NCI-H226 (cell line): ENCODE data around the gene SSB.
"Not testable (repeated sequence)": the region's sequence is repeated elsewhere in the genome, so short reads cannot be mapped to it uniquely, and the experiment has no call there.

Experiments
- DNase-seq: peaks from one replicate; pipeline ENCODE4 v3.0.0-alpha.2; 2015

SSB gene

DNA sequence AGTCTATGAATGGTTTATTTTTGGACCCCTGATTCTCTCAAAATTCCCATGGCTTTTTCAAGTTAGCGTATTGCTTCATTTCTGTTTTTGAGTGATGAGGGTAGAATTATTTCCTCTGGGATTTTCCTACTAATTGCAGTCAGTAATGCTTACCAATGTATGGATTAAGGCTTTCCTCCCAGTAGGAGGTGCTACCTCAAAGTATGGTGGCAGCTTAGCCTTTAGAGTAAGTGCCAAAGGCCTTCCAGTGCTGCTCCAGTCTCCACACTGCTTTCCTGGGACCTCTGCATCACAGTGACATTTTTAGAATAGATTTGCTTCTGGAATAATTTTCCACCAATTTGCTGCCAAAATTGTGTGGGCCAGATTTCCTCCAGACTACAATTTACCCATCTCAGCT is 16.2 kb upstream of the SSB start:
- no peak for DNase-seq

DNA sequence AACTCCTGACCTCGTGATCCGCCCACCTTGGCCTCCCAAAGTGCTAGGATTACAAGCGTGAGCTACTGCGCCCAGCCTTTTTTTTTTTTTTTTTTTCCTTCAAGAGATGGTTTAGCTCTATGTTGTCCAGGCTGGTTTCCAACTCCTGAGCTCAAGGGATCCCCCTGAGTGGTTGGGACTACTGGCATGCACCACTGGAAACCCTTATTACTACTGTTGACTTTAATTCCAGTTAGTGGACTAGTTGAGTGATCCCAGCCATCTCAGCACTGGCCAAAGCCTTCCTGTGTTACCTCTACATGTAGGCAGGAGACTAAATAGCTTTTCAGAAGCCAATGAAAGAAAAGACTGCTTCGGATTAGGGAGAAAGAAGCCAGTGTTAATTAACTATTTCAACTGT is 8.1 kb upstream of the SSB start:
- no peak for DNase-seq

DNA sequence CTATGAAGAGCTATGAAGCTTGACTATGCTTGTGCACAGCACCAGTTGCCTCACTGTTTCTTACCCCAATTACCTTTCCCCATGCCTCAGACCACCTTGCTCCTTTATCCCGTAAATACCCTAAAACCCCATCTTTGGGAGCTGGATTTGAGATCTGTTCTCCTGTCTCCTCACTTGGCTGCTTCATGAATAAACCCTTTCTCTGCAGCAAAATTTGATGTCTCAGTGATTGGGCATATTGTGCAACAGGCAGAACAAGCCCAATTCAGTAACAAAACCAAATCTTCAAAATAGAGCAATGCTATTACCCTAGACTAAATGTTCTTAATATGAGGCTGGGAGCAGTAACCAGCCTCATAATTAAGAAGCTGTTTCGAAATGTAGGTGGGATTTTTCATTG is 3.5 kb upstream of the SSB start:
- DNase-seq: no peak

DNA sequence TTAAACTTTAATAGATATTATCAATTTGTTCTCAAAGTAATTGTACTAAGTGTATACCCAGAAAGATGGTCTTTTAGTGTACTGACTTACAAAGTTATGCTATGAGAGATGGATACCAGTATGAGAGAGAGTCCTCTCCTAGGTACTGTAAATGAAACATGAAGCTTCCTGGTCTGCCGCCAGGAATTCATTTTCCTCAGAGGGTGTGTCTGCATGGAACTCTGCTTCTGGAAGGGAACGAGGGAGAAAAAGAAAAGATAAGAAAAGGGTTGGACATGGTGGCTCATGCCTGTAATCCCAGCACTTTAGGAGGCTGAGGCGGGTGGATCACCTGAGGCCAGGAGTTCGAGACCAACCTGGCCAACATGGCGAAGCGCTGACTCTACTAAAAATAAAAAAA is 2.2 kb upstream of the SSB start:
- DNase-seq: peak; percentile 65

DNA sequence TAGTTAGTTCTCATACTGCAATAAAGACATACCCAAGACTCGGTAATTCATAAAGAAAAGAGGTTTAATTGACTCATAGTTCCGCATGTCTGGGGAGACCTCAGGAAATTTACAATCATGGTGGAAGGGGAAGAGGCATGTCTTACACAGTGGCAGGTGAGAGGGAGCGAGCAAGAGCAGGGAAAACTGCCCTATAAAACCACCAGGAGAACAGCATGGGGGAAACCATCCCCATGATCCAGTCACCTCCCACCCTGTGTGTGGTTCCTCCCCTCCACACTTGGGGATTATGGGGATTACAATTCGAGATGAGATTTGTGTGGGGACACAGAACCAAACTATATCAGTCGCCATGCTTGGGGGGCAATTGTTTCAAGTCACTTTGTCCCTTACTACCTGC is 1.1 kb upstream of the SSB start:
- no peak for DNase-seq

DNA sequence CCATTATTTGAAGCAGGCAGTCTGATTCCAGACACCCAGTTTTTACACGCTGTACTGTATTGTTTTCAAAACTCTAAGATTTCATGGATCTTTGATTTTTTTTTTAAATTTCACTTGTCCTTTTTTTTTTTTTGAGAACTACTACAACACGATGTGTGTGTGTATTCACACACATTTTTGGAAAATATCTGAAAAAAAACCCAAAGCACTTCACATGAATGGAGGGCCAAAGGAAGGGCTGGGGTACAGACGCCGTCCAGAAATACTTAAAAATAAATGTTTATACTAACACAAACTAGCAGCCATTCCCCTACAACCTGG is 314 bp upstream of the SSB start:
- DNase-seq: no peak

DNA sequence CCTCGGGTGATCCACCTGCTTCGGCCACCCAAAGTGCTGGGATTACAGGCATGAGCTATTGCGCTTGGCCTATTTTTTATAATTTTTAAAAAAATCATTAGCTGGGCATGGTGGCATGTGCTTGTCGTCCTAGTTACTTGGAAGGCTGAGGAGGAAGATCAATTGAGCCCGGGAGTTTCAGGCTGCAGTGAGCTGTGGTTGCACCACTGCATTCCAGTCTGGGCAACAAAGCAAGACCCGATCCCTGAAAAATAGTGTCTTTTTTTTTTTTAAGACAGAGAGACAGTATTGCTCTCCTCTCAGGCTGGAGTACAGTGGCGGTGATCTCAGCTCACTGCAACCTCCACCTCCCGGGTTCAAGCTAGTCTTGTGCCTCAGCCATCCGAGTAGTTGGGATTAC is 4.8 kb downstream of the SSB start:
- DNase-seq: no peak

DNA sequence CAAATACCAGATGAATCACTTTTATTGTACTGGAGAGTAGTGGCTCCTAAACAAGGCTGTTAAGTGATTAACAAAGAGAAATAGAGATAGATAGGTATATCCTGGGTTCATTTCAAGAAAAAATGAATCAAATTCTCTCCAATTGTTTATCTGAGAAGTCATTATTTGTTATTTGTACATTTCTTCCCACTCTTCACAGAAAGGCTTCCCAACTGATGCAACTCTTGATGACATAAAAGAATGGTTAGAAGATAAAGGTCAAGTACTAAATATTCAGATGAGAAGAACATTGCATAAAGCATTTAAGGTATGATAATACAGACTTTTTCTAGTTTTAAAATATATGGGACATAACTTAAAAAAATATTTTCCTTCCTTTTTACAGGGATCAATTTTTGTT is 7.9 kb downstream of the SSB start:
- DNase-seq: no peak

DNA sequence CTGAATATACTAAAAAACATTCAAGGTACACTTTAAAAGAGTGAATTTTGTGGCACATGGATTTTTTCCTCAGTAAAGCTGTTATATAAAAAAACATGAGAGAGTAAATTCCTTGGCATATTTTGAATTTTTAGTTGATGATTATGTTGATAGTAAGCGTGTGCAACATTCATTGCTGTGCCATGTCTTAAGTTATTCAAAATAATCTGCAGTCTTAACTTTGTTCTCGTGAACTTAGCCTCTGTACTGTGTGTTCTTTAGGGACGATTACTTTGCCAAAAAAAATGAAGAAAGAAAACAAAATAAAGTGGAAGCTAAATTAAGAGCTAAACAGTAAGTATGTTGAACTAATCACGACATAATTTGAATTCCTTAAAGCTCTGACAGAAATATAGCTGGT is 9.6 kb downstream of the SSB start:
- DNase-seq: no peak

DNA sequence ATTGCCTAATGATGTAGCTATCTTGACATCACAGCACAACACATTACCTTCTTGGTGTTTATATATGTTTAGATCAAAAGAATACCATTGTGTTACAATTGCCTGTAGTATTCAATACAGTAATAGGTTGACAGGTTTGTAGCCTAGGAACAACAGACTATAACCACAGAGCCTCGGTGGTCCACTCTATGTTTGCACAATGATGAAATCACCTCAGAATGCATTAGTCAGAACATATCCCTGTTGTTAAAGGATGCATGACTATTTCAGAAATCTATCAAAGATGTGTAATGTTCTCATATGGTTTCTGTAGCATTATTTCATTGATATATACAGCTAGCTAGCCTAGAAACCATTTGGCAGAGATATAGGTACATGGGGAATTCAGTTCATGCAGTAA is 17.2 kb downstream of the SSB start:
- peak; percentile 72 for DNase-seq

DNA sequence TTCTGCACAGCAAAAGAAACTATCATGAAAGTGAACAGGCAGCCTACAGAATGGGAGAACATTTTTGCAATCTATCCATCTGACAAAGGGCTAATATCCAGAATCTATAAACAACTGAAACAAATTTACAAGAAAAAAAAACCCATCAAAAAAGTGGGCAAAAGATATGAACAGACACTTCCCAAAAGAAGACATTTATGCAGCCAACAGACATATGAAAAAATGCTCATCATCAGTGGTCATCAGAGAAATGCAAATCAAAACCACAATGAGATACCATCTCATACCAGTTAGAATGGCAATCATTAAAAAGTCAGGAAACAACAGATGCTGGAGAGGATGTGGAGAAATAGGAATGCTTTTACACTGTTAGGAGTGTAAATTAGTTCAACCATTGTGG is 18.3 kb downstream of the SSB start:
- not testable (repeated sequence) for DNase-seq

DNA sequence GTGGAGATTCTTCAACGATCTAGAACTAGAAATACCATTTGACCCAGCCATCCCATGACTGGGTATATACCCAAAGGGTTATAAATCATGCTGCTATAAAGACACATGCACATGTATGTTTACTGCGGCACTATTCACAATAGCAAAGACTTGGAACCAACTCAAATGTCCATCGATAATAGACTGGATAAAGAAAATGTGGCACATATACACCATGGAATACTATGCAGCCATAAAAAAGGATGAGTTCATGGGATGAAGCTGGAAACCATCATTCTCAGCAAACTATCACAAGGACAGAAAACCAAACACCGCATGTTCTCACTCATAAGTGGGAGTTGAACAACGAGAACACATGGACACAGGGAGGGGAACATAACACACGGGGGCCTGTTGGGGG is 18.7 kb downstream of the SSB start:
- not testable (repeated sequence) for DNase-seq

DNA sequence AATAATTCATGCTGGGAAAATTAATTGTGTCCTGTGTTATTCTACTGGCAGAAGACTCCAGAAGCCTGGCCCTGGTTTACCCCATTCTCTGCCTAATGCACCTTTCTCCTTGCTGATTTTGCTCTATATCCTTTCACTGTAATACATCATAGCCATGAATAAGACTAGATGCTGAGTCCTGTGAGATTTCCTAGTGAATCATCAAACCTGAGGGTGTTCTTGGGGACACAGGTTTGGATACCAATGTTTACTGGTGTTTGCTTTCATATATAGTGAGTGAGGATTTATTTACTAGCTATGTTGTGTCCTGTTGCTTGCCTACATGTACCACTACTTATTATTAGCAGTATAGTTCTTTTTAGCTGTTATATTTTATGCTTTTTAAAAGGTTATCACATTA is 19.6 kb downstream of the SSB start:
- no peak for DNase-seq

DNA sequence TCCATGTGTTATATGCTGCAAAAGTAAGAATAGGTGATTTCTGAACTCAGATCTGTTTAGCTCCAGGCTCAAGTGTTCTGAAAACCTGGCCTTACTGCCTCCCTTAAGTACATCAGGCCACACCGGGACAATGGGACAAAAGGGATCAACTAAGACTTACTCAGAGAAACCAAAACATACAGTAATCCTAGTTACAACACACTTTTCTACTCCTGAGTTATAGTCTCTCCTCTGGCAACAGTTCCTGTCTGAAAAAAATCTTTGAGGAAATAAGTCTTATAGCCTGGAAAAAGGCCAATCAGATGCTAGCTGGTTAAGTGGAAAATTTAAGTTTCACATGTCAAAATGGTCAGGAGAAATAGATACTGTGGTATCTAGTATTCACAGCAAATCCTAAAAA is 20.4 kb downstream of the SSB start:
- DNase-seq: no peak

DNA sequence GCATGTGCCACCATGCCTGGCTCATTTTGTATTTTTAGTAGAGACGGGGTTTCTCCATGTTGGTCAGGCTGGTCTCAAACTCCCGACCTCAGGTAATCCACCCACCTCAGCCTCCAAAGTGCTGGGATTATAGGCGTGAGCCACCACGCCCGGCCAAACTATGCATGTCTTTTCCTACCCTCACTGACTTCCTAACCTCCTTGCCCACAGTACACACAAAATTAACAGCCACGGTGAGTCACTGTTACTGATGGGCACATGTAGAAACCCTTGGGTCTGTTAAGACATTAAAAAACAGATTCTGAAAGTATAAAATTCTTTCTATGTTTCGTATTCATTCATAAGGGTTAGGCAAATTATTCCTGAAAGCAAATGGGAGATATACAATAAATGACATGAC is 21.4 kb downstream of the SSB start:
- peak; percentile 80 for DNase-seq

DNA sequence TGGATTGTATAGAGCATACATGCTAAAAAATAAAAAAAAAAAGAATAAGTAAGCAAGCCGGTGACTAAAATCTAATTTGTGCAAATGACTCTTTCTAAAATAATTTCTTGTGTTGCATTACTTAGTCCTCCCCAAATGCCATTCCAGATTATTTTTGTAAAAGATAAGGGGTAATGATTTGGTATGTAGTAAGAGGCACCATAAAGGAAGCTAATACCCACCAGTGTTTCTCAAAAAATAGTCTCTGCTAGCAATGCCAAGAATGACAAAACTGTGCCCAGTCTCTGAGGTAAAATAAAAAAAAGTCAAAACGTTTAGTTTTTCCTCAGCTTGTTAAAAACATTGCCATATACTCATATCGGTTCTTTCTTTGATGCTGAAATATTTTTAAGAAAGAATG is 23.4 kb downstream of the SSB start:
- no peak for DNase-seq

DNA sequence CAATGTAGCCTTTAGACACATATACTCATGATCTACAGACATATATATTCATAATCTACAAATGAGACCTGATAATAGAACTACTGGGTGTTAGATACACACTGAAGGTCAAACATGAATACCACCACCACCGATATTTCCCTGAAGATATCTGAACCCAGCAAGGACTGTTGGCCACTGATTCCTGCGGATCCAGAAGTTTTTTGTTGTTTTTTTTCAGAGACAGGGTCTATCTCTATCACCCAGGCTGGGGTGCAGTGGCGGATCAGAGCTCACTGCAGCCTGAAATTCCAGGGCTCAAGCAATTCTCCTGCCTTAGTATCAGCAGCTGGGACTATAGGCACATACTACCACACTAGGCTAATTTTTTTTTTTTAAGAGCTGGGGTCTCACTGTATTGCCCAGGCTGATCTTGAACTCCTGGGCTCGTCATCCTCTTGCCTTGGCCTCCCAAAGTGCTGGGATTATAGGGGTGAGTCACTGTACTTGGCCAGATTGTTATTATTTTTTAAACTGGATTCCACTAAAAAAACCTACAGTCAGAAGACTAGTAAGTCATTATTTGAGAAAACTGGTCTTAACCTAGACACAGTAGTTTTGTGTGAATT is 24.2 kb downstream of the SSB start:
- DNase-seq: no peak

DNA sequence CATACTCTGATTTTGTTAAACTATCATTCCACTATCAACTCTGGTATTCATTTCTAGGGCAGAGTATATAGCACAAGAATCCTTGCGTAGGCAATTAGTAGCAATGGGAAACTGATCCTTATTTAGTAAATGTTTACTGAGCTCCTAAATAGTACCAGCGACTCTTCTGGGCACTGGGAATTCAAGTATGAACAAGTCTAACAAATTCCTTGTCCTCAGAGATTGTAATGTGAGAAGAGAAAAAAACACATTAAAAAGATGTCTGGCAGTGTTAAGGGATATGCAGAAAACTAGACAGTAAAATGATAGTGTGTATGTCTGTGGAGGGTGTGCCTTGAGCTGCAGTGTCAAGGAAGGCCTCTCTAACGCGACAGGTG is 25.3 kb downstream of the SSB start:
- DNase-seq: no peak

DNA sequence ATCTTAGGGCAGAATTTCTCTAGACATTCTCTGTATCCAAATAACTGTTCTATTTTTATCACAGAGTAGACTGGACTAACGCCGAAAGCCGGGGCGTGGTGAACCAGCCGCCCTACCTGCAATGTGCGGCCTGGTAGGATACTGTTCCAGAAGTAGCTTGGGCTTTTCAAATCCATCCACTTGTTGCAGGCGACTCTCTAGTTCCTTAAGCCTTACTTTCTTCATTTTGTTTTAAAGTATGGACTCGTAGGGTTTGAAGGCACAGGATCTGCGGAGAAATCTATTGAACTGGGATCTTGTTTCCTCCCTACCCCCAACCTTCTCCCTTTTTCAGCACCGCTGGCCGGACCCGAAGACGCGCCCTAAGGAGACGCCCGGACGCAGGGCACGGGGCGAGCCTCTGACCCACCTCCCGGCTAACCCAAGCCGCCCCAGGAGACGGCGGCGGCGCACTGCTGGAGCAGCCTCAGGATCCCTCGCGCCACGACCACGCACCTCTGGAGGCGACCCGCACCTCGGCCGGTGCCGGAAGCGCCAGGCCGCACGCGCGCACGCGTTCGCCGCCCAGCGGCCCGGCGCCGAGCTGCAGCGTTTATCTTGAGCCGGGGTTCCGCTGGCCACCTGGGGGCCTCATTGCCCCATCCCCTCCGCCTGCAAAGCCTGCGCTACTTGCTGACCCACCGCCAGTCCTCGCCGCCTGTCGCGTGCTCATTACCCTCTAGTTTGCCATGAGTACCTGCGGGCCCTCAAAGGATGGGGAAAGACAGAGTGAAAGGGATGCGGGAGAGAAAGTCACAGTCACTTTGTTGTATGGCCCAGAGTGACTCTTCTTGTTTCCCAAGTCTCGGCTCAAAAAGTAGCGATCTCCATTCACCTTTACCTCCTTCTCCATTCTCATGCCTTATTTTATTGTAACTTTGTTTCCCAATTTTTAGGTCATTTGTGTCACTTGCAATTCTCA is 26.0 kb downstream of the SSB start, which contains the start of gene METTL5:
Gene METTL5, minus strand, starts transcription at position 533 of the 961 bp plus-strand sequence. Its CDS starts 308 bp downstream, at position 225.
- DNase-seq: peak; percentile 70

DNA sequence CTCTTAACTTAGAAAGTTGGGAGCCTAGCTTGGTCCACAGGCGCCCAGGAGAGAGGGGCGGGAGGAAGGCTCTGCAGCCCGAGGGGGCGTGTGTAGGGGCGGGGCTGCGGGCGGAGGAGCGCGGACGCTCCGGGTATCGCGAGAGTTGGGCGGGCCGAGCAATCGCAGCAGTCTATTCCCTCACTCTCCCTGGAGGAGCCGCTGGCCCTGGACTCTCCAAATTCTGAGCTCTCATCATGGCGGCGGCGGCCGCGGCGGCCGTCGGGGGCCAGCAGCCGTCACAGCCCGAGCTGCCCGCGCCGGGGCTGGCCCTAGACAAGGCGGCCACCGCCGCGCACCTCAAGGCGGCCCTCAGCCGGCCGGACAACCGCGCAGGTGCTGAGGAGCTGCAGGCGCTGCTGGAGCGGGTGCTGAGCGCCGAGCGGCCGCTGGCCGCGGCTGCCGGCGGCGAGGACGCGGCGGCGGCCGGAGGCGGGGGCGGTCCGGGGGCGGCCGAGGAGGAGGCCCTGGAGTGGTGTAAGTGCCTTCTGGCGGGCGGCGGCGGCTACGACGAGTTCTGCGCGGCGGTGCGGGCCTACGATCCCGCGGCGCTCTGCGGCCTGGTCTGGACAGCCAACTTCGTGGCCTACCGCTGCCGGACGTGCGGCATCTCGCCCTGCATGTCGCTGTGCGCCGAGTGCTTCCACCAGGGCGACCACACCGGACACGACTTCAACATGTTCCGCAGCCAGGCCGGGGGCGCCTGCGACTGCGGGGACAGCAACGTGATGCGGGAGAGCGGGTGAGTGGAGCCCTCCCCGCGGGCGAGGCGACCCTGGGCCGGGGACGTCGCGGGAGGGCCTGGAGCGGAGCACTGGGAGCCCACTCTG is 28.8 kb downstream of the SSB start, which contains the start of gene UBR3:
Gene UBR3, plus strand, starts transcription at position 183 of the 869 bp plus-strand sequence. Its CDS starts 54 bp downstream, at position 237.
- DNase-seq: peak; percentile 88

DNA sequence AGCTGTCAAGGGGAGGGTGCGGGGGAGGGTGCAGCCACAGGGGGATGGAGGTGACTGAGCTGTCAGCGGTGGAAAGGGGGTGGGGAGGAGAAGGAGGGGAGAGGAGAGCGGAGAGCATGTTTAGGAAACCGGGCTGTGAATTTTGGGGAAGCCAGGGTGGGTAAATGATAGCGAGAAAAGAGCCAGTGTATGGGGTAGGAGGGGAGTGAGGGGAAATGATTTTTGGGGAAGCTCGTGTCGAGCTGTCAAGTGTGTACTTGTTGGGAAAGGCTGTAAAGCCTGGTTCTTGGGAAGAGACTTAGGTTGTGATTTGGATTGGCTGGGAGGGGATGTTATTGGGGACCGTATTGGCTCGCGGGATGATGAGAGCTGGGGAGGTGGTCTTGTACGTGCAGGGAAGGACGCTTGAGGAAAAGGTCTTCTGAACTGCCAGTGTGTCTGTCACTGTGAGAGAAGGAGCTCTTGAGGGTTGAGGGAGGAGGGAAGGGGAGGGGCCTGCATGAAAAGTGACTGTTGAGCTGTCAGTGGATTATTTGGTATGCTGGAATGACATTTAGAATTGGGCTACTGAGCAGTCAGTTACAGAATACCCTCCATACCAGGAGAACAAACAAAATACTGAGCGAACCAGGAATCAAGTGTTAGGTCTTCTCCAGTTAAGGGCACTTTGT is 29.6 kb downstream of the SSB start:
- DNase-seq: peak; percentile 41

DNA sequence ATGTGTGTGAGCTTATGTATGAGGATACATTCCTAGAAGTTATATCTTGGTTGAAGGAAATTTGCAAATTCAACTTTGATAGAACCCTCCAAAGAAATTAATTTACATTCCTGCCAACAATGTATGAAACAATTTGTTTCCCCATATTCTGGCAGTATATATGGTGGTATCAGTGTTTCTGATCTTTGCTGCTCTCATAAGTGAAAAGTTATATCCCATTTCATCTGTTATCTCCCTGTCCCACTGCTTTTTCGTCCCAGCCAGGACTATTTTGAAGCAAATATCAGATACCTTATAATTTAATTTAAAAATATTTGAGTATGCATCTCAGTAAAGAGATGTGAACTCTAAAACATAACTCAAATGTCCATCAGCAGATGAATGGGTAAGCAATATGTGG is 35.7 kb downstream of the SSB start:
- DNase-seq: no peak
